ENCODE data around the gene LRRFIP1.
A peak's percentile ranks its signal among the peaks of the same experiment; 100 is the strongest.
"Not testable (repeated sequence)": the region's sequence is repeated elsewhere in the genome, so short reads cannot be mapped to it uniquely, and the experiment has no call there.

The LRRFIP1 gene, protein sequence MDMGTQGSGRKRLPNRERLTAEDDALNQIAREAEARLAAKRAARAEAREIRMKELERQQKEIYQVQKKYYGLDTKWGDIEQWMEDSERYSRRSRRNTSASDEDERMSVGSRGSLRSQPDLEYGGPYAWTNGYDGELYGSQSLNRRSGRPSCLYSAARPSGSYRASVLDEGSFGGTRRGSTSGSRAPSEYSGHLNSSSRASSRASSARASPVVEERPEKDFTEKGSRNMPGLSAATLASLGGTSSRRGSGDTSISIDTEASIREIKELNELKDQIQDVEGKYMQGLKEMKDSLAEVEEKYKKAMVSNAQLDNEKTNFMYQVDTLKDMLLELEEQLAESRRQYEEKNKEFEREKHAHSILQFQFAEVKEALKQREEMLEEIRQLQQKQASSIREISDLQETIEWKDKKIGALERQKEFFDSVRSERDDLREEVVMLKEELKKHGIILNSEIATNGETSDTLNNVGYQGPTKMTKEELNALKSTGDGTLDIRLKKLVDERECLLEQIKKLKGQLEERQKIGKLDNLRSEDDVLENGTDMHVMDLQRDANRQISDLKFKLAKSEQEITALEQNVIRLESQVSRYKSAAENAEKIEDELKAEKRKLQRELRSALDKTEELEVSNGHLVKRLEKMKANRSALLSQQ

GRCh38 chr2:237627441-237628246 is at the start of gene LRRFIP1:
Gene LRRFIP1, plus strand, starts transcription at chr2:237627587. Its CDS starts 58 bp downstream, at chr2:237627645.
- peak; percentile 20 for DNase-seq

GRCh38 chr2:237577956-237578870 is 49.2 kb upstream of the LRRFIP1 start:
- DNase-seq, result no peak

- DNase-seq, result no peak
Observed at GRCh38 chr2:237581326-237581725, 46.1 kb upstream of the LRRFIP1 start.

GRCh38 chr2:237581751-237582746 is 45.3 kb upstream of the LRRFIP1 start:
- peak; percentile 68 for DNase-seq

DNA sequence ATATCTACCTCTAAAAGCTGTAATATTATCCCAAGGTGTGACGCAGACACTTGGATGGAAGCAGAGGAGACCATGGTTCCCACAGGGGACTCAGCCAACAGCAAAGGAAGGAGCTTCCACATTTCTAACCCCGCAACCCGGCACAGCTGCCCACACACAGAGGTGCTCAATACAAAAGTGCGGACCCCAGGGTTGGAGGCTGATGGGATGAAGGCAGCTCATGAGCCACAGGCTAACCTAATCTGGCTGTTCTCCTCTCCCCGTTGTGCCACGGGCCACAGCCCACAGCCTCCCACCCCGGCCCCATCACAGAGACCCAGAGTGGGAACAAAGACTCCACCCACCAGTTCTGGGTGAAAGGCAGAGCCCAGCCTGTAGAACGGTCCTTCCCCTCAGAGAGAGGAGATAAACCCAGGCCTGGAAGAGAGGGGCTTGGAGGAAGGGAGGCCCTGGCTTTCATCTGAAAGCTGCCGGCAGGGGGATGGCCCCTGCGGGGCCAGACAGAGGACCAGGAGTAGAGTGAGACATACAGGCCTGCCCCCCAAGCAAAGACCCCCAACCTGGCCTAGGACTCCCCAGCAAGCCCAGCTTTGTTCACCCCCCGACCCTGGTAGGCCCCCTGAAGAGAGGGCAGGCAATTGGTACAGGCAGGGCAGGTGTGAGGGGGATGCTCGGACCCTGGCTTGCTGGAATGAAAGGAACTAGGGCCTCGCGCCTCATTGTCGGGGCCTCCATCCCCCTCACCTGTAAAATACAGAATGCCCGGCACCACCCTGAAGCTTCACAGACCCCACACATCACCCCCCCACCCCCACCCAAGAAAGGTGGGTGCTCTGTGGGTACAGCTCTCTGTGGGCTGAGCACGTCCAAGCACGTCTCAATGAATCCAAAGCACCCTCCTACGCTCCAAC is 43.7 kb upstream of the LRRFIP1 start:
- DNase-seq, result no peak

DNA sequence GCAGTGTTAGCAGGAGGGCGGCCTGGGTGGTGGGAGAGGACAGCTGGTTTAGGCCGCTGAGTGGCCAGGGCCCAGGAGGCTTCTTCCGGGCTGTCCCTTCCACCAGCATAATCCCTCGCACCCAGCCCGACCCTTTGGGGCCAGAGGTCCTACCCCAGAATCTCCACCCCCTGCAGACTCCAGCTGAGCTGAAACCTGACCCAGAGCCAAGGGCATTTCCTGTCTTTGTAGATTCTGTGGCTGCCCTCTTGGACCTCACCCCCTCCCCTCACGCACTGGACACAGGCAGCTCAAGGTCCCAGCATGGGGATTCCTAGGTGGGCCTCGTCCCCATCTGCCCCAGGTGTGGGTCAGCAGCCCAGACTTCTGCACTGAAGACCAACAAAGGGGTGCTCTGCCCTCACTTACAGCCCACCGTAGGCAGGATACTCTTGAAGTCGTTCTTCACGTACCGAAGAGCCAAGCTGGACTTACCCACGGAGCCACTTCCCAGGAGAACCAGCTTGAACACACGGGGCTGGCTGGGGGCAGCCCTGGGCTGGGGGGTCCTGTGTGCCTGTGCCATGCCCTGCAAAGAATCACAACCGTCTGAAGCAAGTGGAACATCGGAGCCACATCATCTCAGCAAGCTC is 41.7 kb upstream of the LRRFIP1 start:
- no peak for DNase-seq

DNA sequence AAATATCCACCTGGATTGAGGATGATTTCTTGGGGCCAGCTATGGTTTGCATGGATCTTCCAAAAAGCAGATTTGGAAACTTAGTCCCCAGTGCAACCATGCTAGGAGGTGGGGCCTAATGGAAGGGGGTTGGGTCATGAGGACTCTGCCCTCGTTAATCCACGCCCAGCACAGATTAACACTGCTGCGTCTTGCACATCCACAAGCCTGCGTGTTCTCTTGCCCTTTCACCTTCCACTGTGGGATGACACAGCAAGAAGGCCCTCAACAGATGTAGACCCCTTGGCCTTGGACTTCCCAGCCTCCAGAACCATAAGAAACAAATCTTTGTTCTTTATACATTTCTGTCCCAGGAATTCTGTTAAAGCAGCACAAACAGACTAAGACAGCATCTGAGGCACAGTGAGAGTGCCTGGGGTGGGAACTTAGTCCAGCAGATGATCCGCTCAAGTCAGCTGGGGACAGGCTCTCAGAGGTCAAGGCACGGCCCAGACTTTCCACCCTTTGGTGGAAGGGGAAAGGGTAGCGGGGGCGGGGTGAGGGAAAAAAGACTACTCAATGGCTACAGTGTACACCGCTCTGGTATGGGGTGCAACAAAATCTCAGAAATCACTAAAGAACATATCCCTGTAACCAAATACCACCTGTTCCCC is 39.2 kb upstream of the LRRFIP1 start:
- DNase-seq, result no peak

DNA sequence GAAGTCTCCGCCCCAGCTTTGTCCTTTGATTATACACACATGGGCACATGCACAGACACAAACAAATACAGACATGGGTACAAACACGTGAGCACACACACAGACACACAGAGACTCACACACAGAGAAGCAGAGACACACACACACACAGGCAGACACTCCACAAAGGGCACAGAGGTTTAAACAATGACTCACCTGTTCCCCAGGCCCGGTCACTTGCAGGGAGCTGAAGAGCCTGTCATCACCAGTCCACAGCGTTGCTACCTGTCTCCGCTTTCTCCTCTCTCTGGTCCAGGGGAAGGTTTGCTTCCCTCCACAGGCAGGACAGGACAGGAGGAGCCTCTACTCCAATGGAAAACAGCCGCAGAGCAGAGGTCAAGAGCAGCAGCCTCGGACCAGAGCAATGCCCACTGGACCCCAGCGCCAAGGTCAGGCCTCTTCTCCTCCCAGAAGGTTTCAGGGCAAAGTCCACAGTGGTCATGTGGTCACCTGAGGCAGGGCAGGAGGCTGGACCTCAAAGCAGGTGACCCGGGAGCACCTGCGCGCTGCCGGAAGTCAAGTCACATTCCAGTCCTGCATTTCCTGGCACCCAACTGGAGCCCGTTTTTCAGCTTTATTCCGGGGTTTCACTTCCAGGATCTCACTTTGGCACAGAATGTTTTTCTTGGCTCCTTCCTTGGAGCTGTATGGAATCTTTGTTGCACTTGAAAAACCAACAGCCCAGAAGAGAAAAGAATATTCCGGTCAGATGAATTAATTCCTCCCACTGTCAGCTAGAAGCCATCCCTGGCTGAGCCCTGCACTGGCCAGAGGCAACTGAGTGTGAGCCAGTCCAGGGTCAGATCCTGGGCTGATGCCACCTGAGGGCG is 36.9 kb upstream of the LRRFIP1 start, which contains the start of gene RAB17:
RAB17 (minus strand) TSS at position 463 of the 869 bp plus-strand sequence. CDS start 4,580 bp downstream, outside the sequence.
- DNase-seq, result no peak

GRCh38 chr2:237591141-237591881 is 36.1 kb upstream of the LRRFIP1 start:
- peak; percentile 25 for DNase-seq

- DNase-seq, result no peak
Observed at GRCh38 chr2:237592425-237592980, 34.9 kb upstream of the LRRFIP1 start.

- no peak for DNase-seq
Observed at GRCh38 chr2:237593036-237593435, 34.4 kb upstream of the LRRFIP1 start.

DNA sequence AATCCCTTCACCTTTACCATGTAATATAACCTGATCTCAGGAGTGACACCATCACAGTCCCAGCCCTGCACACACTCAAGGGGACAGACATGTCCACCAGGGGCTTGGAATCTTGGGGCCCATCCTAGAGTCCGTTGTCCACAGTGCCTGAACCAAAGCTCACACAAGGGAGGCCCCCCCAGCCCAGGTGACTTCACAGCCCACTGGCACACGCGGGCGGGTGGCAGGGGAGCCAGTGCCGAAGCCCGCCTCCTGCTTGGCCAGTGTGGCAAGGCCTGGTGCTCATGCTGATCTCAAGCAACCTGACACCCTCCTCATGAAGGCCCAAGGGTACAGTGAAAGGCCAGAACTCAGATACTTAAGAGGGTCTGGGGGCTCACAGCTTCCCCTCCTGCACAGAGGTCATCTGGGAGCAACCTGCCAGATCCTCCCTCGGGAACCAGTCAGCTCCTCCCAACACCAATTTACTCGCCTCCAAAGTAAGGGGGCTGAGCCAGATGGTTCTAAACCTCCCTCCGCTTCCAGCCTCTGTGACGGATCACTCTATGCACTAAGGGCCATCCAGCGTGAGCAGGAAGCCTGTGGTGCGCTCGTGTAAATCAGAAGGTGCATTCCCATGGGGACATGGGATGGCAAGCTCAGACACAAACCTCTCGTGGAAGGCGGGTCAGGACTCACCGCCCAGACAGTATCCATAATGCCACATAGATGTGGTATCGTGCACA is 33.6 kb upstream of the LRRFIP1 start:
- no peak for DNase-seq

DNA sequence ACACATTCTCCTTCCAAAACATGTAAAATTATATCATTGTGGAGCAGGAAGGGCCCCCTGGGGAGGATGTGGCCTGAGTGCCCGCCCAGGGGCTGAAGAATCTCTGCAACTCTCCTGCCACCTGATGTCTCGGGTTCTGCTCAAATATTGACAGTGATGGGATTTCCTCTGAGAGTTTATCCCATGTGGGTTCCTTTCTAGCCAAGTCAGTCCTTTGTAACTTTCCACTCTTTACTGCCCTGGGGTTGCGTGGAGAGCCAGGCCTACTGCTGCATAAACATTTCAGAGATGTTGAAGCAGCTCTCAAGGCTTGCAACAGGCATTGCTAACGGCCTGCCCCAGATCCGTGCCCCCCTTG is 32.9 kb upstream of the LRRFIP1 start:
- no peak for DNase-seq

DNA sequence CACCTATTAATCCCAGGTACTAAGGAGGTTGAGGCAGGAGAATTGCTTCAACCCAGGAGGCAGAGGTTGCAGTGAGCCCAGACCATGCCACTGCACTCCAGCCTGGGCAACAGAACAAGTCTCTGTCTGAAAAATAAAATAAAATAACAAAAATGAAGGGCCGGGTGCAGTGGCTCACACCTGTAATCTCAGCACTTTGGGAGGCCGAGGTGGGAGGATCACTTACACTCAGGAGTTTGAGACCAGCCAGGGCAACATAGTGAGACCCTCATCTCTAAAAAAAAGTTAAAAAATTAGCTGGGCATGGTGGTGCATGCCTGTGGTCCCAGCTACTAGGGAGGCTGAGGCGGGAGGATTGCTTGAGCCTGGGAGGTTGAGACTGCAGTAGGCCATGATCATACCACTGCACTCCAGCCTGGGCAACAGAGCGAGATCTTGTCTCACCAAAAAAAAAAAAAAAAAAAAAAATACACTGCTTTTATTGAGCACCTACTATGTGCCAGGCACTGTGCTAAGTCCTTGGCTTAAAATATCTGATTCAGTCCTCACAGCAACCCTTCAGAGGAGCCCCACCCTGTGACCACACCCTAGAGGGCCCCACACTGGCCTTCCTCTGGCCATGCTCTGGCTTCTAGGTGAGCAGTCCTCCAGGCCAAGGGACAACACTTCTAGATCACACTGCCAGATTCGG is 31.4 kb upstream of the LRRFIP1 start:
- not testable (repeated sequence) for DNase-seq

GRCh38 chr2:237596520-237597195 is 30.7 kb upstream of the LRRFIP1 start:
- DNase-seq, result no peak
